Activated CD8-positive, alpha-beta memory T cell treated with anti-CD3 and anti-CD28 coated beads, Interleukin-2, amount 50 U/mL, for 1 hour (primary cell): Measurements from ENCODE around the gene DUSP5.
"Not testable (repeated sequence)": the region's sequence is repeated elsewhere in the genome, so short reads cannot be mapped to it uniquely, and the experiment has no call there.

Experiments used
- DNase-seq: peaks from one replicate; pipeline ENCODE4 v3.0.0-alpha.2; 2020; ENCODE audit errors: extremely low read depth

DUSP5 gene

GRCh38 chr10:110522365-110522988, 24.8 kb downstream of the DUSP5 start:
- no peak for DNase-seq

DNA sequence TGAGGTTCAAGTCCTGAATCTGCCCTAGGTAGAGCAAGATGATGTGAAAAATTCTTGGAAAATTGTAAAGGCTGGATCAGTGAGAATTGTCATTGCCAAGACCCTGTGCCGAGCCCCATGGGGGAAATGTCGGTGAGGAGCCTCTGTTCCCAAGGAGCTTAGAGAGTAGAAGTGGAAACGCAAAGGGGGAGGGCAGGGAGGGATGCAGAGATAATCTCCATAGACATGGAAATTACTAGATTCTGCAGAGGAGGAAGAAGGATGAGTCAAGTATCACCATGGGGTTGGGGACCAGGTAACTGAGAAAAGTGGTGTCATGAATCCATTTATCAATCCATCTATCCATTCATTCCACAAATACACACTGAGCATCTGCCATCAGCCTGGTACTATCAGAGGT, 26.0 kb downstream of the DUSP5 start:
- DNase-seq = no peak

DNA sequence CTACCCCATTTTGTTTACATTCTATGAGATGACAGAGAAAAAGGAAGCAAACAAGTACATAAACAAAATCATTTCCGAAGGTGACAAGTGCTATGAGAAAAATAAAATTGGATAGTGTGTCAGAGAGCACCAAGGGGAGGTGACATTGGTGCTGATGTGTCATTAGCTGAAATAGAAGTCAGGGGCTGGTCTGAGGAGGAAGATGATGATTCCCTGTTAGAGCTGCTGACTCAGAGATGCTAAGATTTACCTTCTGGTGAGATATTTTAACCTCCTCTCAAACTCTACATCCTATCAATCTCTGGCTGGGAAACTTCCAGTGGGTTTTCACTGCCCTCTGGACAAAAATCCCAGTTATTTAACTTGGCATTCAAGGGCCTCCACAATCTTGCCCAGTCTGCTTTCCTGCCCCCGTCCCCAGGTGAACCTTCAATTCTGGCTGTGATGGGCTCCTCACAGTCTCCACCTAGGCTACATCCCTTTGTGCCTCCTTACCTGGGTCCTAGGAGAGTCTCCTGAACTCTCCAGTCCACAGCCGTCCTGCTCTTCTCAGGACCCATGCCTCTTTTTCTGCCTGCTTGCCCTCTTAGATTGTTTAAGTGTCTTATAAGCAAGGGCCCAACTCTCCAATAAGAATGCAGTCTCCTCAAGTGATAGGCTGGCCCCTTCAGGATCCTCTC, 26.6 kb downstream of the DUSP5 start:
- no peak for DNase-seq

GRCh38 chr10:110524859-110525232, 27.1 kb downstream of the DUSP5 start:
- DNase-seq = no peak

DNA sequence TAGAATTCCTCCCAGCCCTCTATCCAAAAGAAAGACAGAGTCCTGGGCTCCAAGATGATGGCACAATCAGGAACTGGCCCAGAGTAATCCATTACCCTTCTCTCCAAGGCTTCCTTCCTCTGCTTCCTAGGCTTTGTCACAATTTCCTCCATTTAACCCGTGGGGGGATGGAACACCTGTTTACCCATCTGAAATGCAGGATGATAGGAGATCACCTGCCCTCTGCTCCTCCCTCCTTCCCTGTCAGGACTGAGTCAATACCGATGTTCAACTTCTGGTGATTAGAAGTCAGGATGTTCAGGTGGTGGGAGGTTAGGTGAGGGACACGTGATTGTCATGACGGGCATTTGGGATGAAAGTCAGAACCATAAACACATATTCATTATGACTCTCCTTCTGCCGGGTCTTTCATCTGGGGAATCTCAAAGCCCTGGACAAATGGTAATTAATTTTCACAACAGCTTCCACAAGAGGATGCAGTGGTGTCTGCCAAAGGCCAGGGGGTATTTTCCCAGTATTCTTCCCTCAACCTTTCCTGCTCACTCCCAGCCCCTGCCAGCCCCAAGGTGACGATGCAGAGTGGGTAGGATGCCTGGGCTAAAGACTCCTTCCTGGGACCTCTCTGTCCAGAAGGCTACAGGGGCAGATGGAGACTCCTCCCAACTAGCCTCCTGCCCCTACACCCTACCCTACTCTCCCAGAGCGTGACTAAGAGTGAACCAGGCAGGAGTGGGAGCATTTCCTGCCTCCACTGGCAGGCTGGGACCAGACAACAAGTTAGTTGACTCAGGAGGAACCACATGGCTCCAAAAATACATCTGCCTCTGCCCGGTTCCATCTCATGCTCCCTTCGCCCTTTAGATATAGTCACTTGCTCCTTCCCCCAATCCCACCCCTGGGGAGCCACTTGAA, 27.9 kb downstream of the DUSP5 start:
- no peak for DNase-seq

- no peak for DNase-seq
These were observed 30.0 kb downstream of the DUSP5 start for GRCh38 chr10:110527731-110528171.

DNA sequence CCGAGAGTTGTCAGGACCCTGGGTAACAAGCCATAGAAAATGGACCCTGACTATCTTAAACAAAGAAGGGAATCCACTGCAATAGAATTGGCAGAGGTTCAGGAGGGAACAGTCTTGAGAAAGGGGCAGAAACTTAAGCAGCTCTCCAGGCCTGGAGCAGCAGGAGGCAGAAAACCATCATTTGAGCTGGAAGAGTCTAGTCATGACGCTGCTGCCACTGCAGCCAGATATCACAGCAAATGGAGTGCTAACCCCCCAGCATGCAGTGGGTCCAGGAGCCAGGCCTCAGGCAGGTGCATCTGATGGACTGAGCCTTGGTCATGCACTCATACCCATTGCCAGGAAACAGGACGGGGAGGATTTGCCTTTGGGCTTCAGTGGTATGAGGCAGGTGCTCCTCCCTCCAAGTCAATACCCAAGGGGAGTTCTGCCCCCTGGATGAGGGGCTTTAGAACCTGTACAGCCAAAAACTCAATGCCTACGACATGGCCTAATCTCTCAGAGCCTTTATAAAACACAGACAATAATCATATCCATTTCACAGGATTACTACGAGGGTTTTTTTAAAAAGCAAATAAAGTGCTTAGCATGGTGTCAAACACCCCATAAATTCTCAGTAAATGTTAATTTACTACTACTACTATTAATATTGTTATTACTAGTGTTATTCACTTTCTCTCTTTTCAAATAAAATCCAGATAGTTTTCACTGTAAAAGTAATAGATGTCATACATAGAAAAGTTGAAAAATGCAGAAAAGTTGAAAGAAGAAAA, 30.7 kb downstream of the DUSP5 start:
- no peak for DNase-seq

DNA sequence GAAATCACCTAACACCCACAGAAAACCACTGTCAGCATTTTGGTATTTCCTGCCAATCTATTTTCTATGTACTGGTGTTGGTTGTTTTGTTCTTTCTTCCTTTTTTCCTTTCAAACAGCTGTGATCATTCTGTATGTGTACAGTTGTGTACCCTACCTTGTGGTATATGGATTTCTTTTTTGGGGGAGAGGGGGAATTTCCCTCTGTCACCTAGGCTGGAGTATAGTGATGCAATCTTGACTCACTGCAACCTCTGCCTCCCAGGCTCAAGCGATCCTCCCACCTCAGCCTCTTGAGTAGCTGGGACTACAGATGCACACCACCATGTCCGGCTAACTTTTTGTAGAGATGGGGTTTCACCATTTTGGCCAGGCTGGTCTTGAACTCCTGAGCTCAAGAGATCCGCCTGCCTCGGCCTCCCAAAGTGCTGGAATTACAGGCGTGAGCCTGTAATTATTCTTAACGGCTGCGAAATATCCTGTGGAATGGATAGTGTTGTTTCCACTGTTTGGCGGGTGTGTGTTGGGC, 31.4 kb downstream of the DUSP5 start:
- not testable (repeated sequence) for DNase-seq

DNA sequence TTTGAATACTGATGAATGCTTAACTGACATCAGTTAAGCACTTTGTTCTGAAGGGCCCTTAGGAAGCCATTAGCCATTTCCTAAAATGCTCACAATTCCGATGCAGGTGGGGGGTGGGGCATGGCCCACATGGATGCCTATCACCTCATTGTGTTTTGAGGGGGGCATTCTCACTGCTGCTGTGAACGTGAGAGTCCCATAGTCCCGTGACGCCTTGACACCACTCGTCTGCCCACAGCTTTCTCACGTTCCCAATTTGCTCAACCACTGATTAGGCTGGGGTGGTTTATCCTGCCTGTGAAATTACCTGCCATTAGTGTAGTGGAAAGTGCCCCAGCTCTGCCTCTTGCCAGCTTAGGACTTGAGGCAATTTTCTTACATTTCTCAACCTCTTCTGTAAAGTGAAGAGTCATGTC, 31.9 kb downstream of the DUSP5 start:
- DNase-seq = no peak

DNA sequence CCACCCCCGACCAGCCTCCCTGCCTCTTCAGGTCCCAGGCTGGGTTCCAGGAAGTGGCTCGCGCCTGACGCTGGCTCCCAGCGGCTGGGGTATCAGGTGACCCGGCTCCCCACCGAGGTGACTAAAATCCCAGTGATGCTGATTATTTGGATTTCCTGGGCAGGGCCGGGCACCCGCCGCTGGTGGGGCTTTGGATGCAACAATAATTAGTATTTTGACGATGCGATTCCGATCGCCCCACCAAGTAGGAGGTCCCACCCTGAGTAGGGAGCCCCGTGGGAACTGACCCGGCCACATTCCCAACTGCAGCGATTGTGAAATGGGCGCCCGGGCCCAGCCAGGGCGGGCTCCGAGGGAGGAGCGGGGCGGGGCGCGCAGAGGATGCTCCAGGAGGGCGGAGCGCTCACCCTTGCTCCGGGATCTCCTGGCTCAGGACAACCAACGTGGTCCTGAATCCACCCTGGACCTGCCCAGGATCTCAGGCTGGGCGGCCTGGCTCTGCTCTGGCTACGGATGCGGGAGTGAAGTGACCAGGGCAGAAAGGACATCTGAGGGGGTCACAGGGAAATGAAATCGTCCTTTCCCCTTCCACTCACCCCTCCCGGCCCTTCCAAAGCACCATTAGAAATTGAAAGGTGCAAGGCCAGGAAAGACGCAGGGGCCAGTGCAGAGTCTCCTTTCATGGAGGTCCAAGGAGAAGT, 32.6 kb downstream of the DUSP5 start:
- no peak for DNase-seq

- DNase-seq = no peak
These were observed 34.0 kb downstream of the DUSP5 start for GRCh38 chr10:110531687-110532086.

DNA sequence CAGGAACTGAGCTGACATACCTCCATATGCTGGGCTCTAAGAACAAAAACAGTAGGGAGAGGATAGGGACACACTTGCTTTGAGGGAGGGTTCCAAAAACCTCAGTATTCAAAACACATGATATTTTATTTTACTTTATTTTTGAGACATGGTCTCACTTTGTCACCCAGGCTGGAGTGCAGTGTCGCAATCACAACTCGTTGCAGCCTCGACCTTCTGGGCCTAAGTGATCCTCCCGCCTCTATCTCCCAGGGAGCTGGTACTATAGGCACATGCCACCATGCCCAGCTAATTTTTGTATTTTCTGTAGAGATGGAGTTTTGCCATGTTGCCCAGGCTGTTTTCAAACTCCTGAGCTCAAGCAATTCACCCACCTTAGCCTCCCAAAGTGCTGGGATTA, 34.9 kb downstream of the DUSP5 start:
- DNase-seq = not testable (repeated sequence)

- DNase-seq = no peak
These were observed 35.4 kb downstream of the DUSP5 start for GRCh38 chr10:110533149-110533548.

- no peak for DNase-seq
These were observed 36.9 kb downstream of the DUSP5 start for GRCh38 chr10:110534571-110534970.

GRCh38 chr10:110535958-110536891, 38.5 kb downstream of the DUSP5 start:
- peak; percentile 36 for DNase-seq

DNA sequence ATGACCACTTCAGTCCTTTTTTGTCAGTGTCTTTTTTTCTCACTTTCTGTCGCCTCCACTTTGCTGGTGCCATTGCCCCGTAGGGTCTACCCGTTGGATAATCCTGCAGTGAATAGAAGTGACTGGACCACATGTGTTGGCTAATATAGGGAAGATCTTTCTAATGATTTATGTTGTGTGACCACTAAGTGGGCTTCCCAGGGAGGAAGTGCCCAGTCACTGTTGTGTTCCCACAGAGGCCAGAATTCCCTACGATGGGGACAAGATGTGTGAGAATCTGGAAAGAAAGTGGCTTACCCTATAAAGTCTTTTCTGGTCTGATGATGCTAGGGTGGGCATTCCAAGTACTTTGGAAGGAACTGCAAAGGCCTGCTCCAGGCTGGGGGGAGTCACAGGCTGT, 41.4 kb downstream of the DUSP5 start:
- no peak for DNase-seq

DNA sequence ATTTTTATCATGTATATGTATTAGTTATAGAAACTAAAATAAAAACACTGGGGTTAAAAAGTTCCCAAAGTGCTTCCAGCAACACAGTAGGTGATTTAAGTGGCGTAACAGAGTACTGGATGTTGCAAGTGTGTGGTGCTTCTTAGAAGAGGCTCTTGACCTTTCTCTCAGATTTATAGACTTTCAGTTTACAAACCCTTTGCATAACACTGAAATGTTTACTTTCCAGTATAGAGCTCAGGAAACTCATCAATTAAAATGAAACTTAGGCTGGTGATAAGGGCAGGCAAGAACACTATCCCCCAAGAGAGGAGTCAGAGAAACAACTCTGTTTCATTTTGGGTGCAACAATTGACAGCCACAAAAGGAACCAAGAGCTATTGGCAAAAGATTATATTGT, 42.3 kb downstream of the DUSP5 start:
- DNase-seq = no peak

GRCh38 chr10:110544958-110545537, 47.3 kb downstream of the DUSP5 start:
- DNase-seq = no peak

DNA sequence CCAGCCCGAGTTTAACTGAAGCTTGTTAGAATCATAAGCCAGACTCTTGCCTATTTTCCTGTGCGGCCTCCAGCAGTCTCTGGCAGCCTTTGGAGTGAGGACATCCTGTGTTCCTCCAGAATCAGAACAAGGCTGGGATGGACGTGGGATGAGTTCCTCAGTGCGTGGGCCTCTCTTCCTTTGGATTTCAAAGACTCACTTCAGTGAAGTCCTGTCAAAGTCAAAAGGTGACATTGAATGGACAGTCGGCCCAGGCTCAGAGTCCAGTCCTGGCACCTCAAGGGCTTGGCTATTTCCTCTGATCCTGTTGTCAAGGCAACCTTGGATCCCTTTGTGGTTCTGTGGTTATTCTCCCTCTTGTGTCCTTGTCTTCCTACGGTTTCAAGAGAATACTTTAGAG, 48.4 kb downstream of the DUSP5 start:
- DNase-seq = no peak
